ENCODE data around the gene PTPRN2. TPM values are rescaled to one million over a fixed set of nuclear protein-coding genes. Genes with fewer than 3 reads are reported as not detected.

The PTPRN2 gene
- total RNA-seq, 1 donor from 2014 or later = 15.4 TPM

- Mint-ChIP-seq H3K4me1 (ENCODE audit: unreplicated experiment) (no peaks in the 10 kb centered on the region), H3K9me3 (no peaks in the 10 kb centered on the region), H3K27ac (no peak overlapping the region)
Measured at GRCh38 chr7:157743781-157744525, 843.7 kb downstream of the PTPRN2 start.

DNA sequence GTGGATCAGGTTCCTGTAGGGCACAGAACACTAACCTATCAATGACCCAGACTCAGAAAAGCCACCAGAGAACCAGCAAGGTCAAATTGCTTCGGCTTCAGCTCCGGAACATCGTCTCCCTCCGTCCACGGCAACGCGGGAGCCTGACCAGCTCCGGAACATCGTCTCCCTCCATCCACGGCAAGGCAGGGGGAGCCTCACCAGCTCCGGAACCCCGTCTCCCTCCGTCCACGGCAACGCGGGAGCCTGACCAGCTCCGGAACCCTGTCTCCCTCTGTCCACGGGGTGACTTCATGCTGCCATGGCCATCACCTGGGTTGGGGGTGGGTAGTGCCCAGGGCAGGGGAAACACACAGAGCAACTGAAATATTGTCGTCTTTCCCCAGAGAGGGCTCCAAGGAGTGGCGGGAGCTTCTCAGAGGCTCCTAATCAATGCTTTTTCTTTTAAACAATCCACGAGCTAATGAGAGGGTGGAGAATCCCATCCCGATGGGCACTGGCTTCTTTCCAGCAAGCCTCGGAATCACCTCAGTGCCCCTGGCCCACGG lies 847.3 kb downstream of the PTPRN2 start:
- DNase-seq (ENCODE audit: extremely low spot score, unreplicated experiment) = no peak
- H3K27me3 Mint-ChIP-seq = peaks cover 16% of the 10 kb centered on the region
- no peak overlapping the region for H3K27ac Mint-ChIP-seq
- no peaks in the 10 kb centered on the region for H3K36me3 Mint-ChIP-seq
- H3K4me1 Mint-ChIP-seq (ENCODE audit: unreplicated experiment) = peaks cover 6% of the 10 kb centered on the region
- TF ChIP-seq CTCF (conservative IDR thresholded peaks at IDR 0.05) = no peak
- no peak overlapping the region for H3K4me3 Mint-ChIP-seq
- H3K9me3 Mint-ChIP-seq = no peaks in the 10 kb centered on the region

More at GRCh38 chr7:157743781-157744525, 843.7 kb downstream of the PTPRN2 start:
- H3K4me3 Mint-ChIP-seq = no peak overlapping the region
- no peaks in the 10 kb centered on the region for H3K36me3 Mint-ChIP-seq
- DNase-seq (ENCODE audit: extremely low spot score, unreplicated experiment) = no peak
- TF ChIP-seq CTCF (conservative IDR thresholded peaks at IDR 0.05) = no peak
- H3K27me3 Mint-ChIP-seq = peaks cover 11% of the 10 kb centered on the region

DNA sequence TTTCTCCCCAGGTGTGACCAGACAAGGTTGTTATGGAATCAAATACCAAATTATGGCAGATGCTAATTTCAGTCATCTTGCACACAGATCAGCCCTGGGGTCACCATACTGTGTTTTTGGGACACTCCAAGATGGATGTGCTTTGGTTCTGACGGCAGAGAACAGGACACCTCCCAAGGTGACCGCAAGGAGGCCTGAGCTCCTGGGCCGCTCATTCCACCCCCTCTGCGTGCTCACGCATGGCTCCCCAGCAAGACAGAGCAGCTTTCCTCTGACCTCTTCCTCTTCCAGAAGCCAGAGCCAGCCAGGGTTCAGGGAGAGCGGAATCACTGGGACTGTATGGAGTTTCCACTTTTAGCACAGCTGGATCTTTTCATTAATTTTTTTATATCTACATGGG lies 848.0 kb downstream of the PTPRN2 start:
- no peaks in the 10 kb centered on the region for H3K36me3 Mint-ChIP-seq
- H3K27ac Mint-ChIP-seq = no peak overlapping the region
- H3K27me3 Mint-ChIP-seq = peaks cover 19% of the 10 kb centered on the region
- H3K9me3 Mint-ChIP-seq = no peaks in the 10 kb centered on the region
- H3K4me3 Mint-ChIP-seq = no peak overlapping the region
- H3K4me1 Mint-ChIP-seq (ENCODE audit: unreplicated experiment) = peaks cover 6% of the 10 kb centered on the region
- no peak for DNase-seq (ENCODE audit: extremely low spot score, unreplicated experiment)
- no peak for TF ChIP-seq CTCF (conservative IDR thresholded peaks at IDR 0.05)

DNA sequence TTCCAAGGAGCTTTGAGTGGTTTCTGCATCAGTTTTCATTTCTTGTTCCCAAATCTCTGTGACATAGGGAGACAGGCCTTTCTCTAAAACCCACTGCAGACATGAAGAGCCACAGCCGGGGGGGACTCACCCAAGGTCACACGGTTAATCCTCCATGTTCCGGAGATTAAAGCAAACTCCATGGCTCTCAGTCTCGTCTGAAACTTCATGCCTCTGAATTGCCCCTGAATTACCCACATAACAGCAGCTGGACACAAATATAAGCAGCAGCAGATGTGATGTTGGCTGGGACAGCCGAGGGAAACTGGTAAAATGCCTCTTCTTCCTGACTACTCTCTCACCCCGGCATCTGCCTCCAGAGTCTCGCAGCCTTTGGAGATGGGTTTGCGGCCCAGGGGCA lies 848.6 kb downstream of the PTPRN2 start:
- Mint-ChIP-seq H3K9me3 (no peaks in the 10 kb centered on the region), H3K4me3 (no peak overlapping the region), H3K36me3 (no peaks in the 10 kb centered on the region), H3K27me3 (peaks cover 25% of the 10 kb centered on the region), H3K27ac (no peak overlapping the region), H3K4me1 (ENCODE audit: unreplicated experiment) (peaks cover 6% of the 10 kb centered on the region)
- TF ChIP-seq CTCF (conservative IDR thresholded peaks at IDR 0.05) = no peak
- no peak for DNase-seq (ENCODE audit: extremely low spot score, unreplicated experiment)

- Mint-ChIP-seq H3K9me3 (no peaks in the 10 kb centered on the region), H3K4me1 (ENCODE audit: unreplicated experiment) (peaks cover 6% of the 10 kb centered on the region), H3K36me3 (no peaks in the 10 kb centered on the region), H3K27me3 (peaks cover 27% of the 10 kb centered on the region), H3K4me3 (peak overlapping the region; percentile 54), H3K27ac (peak overlapping the region; percentile 58)
- no peak for DNase-seq (ENCODE audit: extremely low spot score, unreplicated experiment)
- no peak for TF ChIP-seq CTCF (conservative IDR thresholded peaks at IDR 0.05)
Measured at GRCh38 chr7:157738066-157738460, 849.6 kb downstream of the PTPRN2 start.

All from type B pancreatic cell (in vitro differentiated cells).